Stomach smooth muscle (tissue), 2 donors: Measurements from ENCODE around the gene SPEG.
A peak's percentile ranks its signal among the peaks of the same experiment; 100 is the strongest.

Source experiments
- H3K27ac ChIP-seq: one replicate; pipeline ENCODE4 v1.7.0; 2013; ENCODE audit warnings: mild to moderate bottlenecking, low read length, inconsistent platforms
- H3K27me3 ChIP-seq, 2 donors: one replicate each; pipeline ENCODE4 v1.7.0; 2013; ENCODE audit warnings: low read length in 2 of 2; ENCODE audit not compliant: insufficient read depth in 2 of 2, control insufficient read depth in 1 of 2
- H3K36me3 ChIP-seq, 2 donors: one replicate each; pipeline ENCODE4 v1.7.0; 2013; ENCODE audit warnings: low read length in 2 of 2; ENCODE audit not compliant: control insufficient read depth in 2 of 2, insufficient read depth in 2 of 2
- H3K4me1 ChIP-seq: one replicate; pipeline ENCODE4 v1.7.0; 2013; ENCODE audit warnings: low read length; ENCODE audit not compliant: control insufficient read depth, insufficient read depth
- H3K4me3 ChIP-seq, 2 donors: one replicate each; pipeline ENCODE4 v1.7.0; 2013; ENCODE audit warnings: low read length in 2 of 2
- H3K9ac ChIP-seq, 2 donors: one replicate each; pipeline ENCODE4 v1.7.0; 2013; ENCODE audit warnings: low read length in 2 of 2, mild to moderate bottlenecking in 1 of 2
- H3K9me3 ChIP-seq, 2 donors: one replicate each; pipeline ENCODE4 v1.7.0; 2013; ENCODE audit warnings: low read length in 2 of 2; ENCODE audit not compliant: control insufficient read depth in 2 of 2
- donor health status: healthy.
- donor health status: Pancreatic carcinoma.

The SPEG gene

DNA sequence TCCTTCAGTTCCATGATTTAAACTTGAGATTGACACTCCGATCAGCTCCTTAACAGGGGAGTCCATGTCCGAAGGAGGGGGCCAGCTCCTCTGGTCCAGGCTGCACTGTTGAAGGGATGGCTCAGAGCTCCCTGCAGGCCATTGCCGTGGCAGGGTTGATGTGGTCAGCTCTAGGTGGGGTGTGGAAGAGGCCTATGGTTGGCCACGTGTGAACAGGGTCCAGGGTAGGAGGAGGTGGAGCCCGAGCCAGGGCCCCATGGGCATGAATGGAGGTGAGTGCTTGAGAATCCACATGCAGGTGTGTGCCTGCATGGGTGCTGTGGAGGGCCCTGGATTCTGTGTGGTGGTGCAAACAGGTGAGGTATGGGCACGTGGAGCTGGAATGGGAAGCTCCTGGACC, 1.1 kb downstream of the SPEG start:
- Histone ChIP-seq H3K36me3 (no peaks in the 10 kb centered on the region), H3K9me3 (no peaks in the 10 kb centered on the region), H3K27me3 (peaks cover 0 to 4% of the 10 kb centered on the region in 2 donors), H3K4me1 (peaks cover 69% of the 10 kb centered on the region), H3K9ac (peak overlapping the region; percentile 74 to 87), H3K27ac (peak overlapping the region; percentile 98), H3K4me3 (peak overlapping the region; percentile 38 to 68)

DNA sequence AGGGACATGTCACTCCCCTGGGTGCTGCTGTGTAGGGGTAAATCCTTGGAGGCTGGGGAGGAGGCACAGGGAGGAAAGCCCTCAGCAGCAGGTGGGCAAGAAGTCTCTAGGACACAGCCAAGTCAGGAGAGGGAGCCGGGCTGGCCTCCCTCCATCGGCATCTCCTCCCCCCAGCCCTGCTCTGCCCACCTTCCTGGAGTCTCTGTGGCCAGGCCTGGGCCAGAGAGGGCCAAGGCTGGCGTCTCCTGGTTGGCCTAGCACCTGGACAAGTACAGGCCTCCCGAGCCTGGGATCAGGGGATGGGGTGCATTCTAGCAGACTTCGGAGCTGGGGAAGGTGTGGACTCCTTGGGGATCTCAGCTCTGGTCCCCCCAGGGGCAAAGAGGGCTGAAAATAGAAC, 1.8 kb downstream of the SPEG start:
- no peaks in the 10 kb centered on the region for H3K36me3 ChIP-seq
- H3K4me1 ChIP-seq, result peaks cover 72% of the 10 kb centered on the region
- H3K9me3 ChIP-seq, result no peaks in the 10 kb centered on the region
- H3K4me3 ChIP-seq, result peak overlapping the region in 1 of 2 donors; percentile 40
- peaks cover 0 to 4% of the 10 kb centered on the region in 2 donors for H3K27me3 ChIP-seq
- H3K27ac ChIP-seq, result peak overlapping the region; percentile 98
- H3K9ac ChIP-seq, result peak overlapping the region; percentile 62 to 87

DNA sequence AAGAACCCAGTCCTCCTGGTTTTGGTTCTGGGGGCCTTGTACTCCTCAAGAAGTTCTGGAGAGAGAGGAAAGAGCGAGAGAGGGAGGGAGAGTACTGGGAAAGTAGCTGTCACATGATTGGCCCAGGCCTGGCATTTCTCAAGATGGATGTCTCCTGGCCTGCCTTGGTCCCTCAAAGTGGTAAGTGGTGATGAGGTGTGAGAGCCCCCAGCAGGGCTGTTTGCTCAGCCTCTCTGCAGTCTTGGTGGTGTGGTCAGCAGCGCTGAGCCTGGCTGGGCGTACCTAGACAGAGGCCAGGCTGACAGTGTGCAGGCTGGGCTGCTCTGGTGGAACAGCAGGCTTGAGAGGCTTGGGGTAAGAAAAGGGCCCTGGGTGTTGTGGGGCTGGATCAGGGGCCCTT, 2.5 kb downstream of the SPEG start:
- H3K36me3 ChIP-seq, result no peaks in the 10 kb centered on the region
- peaks cover 0 to 4% of the 10 kb centered on the region in 2 donors for H3K27me3 ChIP-seq
- no peaks in the 10 kb centered on the region for H3K9me3 ChIP-seq
- peaks cover 73% of the 10 kb centered on the region for H3K4me1 ChIP-seq
- peak overlapping the region in 1 of 2 donors; percentile 40 for H3K4me3 ChIP-seq
- peak overlapping the region; percentile 62 to 87 for H3K9ac ChIP-seq
- peak overlapping the region; percentile 98 for H3K27ac ChIP-seq

DNA sequence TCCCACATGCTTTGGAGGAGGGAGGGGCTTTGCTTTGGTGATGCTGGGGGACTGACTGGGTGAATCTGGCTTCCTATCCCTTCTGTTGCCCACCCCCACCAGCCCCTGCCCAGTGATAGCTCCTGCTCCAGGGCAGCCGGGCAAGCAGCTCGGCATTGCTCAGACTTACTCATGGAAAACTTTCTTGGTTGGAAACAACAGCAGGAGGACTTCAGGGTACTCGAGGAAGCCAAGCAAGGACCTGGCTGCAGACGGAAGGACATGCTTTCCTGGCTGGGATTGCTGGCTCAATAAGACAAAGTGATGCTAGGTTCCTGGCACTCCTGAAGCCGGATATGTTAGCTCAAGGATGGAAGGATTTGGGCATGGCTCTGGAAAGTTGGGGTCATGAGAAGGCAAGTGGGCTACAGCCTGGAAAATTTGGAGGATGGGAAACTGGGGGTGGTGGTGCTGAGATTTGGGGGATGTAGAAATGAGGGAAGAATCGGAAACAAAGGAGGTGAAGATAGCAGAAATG, 3.1 kb downstream of the SPEG start:
- H3K9me3 ChIP-seq, result no peaks in the 10 kb centered on the region
- H3K4me1 ChIP-seq, result peaks cover 75% of the 10 kb centered on the region
- H3K36me3 ChIP-seq, result no peaks in the 10 kb centered on the region
- H3K27ac ChIP-seq, result peak overlapping the region; percentile 98
- H3K27me3 ChIP-seq, result peaks cover 0 to 4% of the 10 kb centered on the region in 2 donors
- H3K9ac ChIP-seq, result peak overlapping the region; percentile 42 to 87
- H3K4me3 ChIP-seq, result peak overlapping the region; percentile 22

DNA sequence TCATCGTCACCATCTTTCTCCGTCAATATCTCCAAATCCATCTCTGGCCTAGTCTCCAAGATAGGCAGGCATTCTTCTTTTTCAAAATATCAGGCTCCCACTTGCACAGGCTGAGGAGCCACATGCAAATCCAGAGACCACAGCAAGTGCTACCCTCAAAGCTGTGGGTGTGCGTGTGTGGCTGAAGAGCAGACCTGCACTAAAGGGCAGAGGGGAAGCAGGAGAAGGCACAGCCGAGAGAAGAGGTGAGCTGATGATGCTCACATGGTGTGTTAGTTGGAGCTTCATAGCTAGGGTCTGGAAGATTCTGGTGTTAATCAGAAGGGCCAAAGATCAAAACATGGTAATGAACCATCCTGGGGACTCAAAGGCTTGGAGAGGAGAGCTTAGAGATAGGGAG, 3.8 kb downstream of the SPEG start:
- no peak overlapping the region for H3K4me3 ChIP-seq
- H3K27ac ChIP-seq, result peak overlapping the region; percentile 98
- H3K9ac ChIP-seq, result no peak overlapping the region
- peaks cover 0 to 2% of the 10 kb centered on the region in 2 donors for H3K36me3 ChIP-seq
- peaks cover 0 to 4% of the 10 kb centered on the region in 2 donors for H3K27me3 ChIP-seq
- H3K4me1 ChIP-seq, result peaks cover 81% of the 10 kb centered on the region
- no peaks in the 10 kb centered on the region for H3K9me3 ChIP-seq

DNA sequence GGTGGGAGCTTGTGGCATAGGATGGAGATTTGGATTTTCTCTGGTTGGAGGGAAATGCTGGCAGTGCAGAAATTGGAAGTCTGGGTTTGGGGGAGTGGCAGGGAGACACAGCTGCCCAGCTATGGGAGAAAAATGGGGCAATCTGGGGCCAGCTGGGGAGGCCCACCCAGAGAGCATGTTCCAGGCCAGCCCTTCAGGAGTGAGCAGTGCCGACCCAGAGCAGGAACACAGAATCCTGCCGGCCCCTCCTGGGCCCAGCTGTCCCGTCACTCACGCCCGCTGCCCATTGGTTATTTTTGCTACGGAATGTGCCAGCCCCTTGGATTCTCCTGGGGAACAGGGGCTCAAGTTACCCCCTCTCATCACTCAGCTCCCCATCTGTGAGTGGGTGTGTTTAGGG, 4.9 kb downstream of the SPEG start:
- Histone ChIP-seq H3K9me3 (no peaks in the 10 kb centered on the region), H3K36me3 (peaks cover 0 to 2% of the 10 kb centered on the region in 2 donors), H3K27me3 (peaks cover 0 to 4% of the 10 kb centered on the region in 2 donors), H3K4me1 (peaks cover 82% of the 10 kb centered on the region), H3K9ac (peak overlapping the region; percentile 45 to 47), H3K27ac (peak overlapping the region; percentile 98), H3K4me3 (peak overlapping the region in 1 of 2 donors; percentile 29)

DNA sequence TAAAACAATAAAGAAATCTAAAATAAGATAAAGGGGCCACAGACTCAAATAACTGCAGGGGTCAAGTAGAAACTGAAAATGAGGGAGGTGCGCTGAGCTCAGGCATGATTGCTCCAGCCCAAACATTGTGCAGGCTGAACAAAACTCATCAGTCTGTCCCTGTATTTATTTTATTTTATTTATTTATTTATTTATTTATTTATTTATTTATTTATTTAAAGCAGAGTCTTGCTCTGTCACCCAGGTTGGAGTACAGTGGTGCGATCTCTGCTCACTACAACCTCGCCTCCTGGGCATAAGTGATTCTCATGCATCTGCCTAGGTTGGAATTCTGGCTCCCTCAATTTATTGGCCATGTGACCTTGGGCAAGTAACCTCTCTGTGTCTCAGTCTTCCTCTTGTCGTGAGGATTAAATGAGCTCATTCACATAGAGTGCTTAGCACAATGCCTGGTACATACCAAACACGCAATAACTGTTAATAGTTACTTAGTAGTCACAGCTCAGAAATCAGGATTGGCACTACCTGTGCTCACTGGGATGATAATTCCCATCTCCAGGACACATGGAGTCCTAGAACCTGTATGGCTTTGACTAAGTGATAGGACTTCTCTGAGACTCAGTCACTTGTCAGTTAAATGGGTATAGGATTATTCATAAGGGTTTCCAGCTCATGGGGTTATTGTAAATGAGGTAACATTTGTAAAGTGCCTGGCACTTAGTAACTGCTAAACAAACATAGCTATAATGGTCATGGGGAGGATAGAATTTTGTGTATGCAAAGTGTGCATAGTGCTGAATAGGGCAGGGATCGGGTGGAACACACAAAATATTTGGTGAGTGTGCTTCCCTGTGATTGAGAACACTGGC, 6.0 kb downstream of the SPEG start:
- H3K9ac ChIP-seq, result peak overlapping the region; percentile 66 to 80
- H3K27ac ChIP-seq, result peak overlapping the region; percentile 98
- H3K27me3 ChIP-seq, result peaks cover 0 to 4% of the 10 kb centered on the region in 2 donors
- peaks cover 82% of the 10 kb centered on the region for H3K4me1 ChIP-seq
- H3K4me3 ChIP-seq, result peak overlapping the region; percentile 59 to 69
- H3K9me3 ChIP-seq, result no peaks in the 10 kb centered on the region
- H3K36me3 ChIP-seq, result peaks cover 0 to 2% of the 10 kb centered on the region in 2 donors

DNA sequence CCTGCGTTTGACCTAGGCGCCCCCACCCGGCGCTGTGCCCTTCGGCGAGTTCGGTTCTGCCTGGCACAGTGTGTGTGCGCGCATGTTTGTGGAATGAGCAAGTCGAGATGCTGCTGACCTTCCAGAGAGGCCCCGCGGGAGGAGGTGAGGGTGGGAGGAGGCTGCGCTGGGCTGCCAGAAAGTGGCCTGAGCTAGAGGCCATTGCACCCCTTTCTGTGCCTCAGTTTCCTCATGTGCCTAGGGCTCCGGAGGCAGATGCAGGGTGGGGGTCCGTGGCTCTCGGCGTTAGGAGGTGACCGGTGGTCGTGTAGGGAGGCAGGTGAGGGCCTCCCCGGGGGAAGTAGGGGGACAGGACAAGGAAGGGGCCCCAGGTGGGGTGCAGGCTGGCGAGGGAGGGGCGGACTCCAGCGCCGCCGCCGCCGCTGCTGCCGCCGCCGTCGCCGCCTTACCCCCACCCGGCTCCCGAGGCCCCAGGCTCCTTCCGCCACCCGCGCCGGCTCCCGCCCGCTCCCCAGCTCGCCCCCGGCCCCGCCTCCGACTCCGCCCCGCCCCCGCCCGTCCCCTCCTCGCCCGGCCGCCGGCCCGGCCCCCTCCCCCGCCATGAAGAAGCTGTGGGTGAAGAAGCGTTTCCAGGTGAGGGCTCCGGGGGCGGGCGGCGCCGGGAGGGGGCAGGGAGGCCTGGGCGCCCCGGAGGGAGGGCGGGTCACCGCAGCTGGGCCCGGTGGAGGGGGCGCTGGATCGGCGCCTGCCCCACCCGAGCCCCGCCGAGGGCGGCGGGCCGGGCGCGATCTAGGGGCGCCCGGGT, 7.0 kb downstream of the SPEG start:
- H3K4me1 ChIP-seq, result peaks cover 81% of the 10 kb centered on the region
- H3K4me3 ChIP-seq, result peak overlapping the region; percentile 63 to 73
- peaks cover 0 to 2% of the 10 kb centered on the region in 2 donors for H3K36me3 ChIP-seq
- peak overlapping the region; percentile 100 for H3K27ac ChIP-seq
- H3K9ac ChIP-seq, result peak overlapping the region; percentile 77 to 80
- no peaks in the 10 kb centered on the region for H3K9me3 ChIP-seq
- H3K27me3 ChIP-seq, result no peaks in the 10 kb centered on the region

DNA sequence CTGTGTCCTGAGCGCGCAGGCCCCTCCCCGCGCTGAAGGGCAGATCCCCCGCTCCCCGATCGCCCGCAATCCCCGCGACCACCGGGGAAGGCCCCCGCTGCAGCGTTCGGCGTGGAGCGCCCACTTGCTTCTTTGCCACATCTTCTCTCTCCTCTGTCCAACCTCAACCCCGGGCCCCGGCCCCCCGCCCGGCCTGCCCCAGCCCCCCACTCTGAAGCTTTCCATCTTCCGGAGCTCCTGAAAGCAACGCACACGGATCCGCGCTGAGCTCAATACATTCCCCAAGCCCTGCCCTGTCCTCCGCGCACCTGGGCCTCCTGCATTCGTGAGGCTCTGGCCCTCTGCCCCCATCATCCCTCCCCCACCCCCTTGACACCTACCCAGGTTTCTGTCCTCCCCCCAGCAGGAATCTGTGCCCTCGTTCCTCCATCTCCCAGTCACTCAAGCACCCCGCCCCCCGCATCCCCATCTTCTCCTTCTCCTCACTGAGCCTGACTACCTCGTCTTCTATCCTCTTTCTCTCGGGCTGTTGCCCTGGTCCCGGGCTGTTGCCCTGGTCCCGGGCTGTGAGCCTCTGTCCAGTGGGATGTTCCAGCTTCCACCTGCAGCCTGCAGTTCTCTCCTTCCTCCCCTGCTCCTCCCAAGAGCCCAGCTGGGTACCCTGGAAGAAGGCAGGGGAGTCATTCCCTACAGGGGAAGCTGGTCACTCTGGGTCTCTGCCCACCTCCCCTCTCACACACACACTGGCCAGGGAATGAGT, 7.8 kb downstream of the SPEG start:
- Histone ChIP-seq H3K4me1 (peaks cover 80% of the 10 kb centered on the region), H3K9ac (peak overlapping the region; percentile 72 to 77)

More for the DNA sequence above, 7.8 kb downstream of the SPEG start:
- H3K36me3 ChIP-seq, result peaks cover 0 to 2% of the 10 kb centered on the region in 2 donors
- peak overlapping the region; percentile 100 for H3K27ac ChIP-seq
- no peaks in the 10 kb centered on the region for H3K27me3 ChIP-seq
- no peaks in the 10 kb centered on the region for H3K9me3 ChIP-seq
- H3K4me3 ChIP-seq, result peak overlapping the region; percentile 63 to 73
